K562 (cell line): ENCODE measurements around the gene TMEM203. TPM values are rescaled to one million over a fixed set of nuclear protein-coding genes. Genes with fewer than 3 reads are reported as not detected.

ENCODE experiments used
- ATAC-seq: fragments of 200-7000 bp; cut with Tn5 transposase; 3 replicates; pipeline ENCODE4 v1.9.1; 2020; ENCODE audit warnings: moderate library complexity
- BruUV-seq: library from RNA; stranded (reverse); fragments of 400-500 nt; replicated peaks from 2 replicates; lab custom pipeline; 2021; lab: Mats Ljungman, UMichigan
- CTCF ChIA-PET: fragments of 300-600 bp; formaldehyde crosslinking; extraction: SDS; loops from one replicate; lab custom pipeline; 2021; ENCODE audit warnings: low intra/inter-chr PET ratio; lab: Yijun Ruan, JAX
- POLR2A ChIA-PET: fragments of 300-600, 350-650 bp; sonication (Branson Sonifier 250); formaldehyde crosslinking; extraction: SDS; loops from one replicate; lab custom pipeline; 2021; ENCODE audit warnings: antibody characterized with exemption, inconsistent platforms; lab: Yijun Ruan, JAX
- DNase-seq, 4 experiments: peaks; one replicate each; pipeline versions ENCODE4 v3.0.0 to v3.0.0-alpha.2; 2011 to 2018; ENCODE audit warnings: low spot score in 3 of 4, mixed read lengths in 3 of 4; ENCODE audit errors: extremely low read depth in 1 of 4
- FAIRE-seq: peaks from 2 replicates; lab custom pipeline; 2011; peaks lifted over from hg19 to GRCh38; lab: Jason Lieb, UNC
- H2AFZ ChIP-seq: 2 replicates; pipeline ENCODE4 v1.6.0; 2011; ENCODE audit warnings: low read depth, low read length, control low read depth, inconsistent platforms
- H3K27ac ChIP-seq: fragments of 200-600 bp; 3 replicates; pipeline ENCODE4 v1.8.0; 2011; ENCODE audit warnings: low read depth, mild to moderate bottlenecking, control low read depth, inconsistent platforms, low read length, moderate library complexity, mixed read lengths; ENCODE audit errors: extremely low read depth
- H3K27me3 ChIP-seq, 2 experiments: fragments of 300-600 bp in 1 of 2; 2 replicates in 1 of 2; 3 replicates in 1 of 2; pipeline versions ENCODE4 v1.6.0 to v1.8.0; 2011; ENCODE audit warnings: inconsistent platforms in 2 of 2, low read length in 2 of 2, mild to moderate bottlenecking in 1 of 2, mixed read lengths in 1 of 2, moderate library complexity in 1 of 2; ENCODE audit not compliant: control insufficient read depth in 2 of 2, insufficient read depth in 2 of 2
- H3K36me3 ChIP-seq: fragments of 300-600 bp; 3 replicates; pipeline ENCODE4 v1.8.0; 2011; ENCODE audit warnings: mild to moderate bottlenecking, low read length, inconsistent platforms; ENCODE audit not compliant: control insufficient read depth, insufficient read depth
- H3K4me1 ChIP-seq, 2 experiments: fragments of 200-600 bp in 1 of 2; replicated peaks in 1 of 2; 2 replicates in 1 of 2; 3 replicates in 1 of 2; pipeline versions ENCODE4 v1.5.1 to v1.8.0; 2011; ENCODE audit warnings: inconsistent platforms in 2 of 2, low read length in 2 of 2, mild to moderate bottlenecking in 1 of 2, mixed read lengths in 1 of 2, moderate library complexity in 1 of 2; ENCODE audit not compliant: control insufficient read depth in 2 of 2, insufficient read depth in 2 of 2
- H3K4me2 ChIP-seq: 2 replicates; pipeline ENCODE4 v1.6.1; 2011; ENCODE audit warnings: low read length, control low read depth, inconsistent platforms, mixed read lengths; ENCODE audit not compliant: insufficient read depth
- H3K4me3 ChIP-seq: fragments of 200-600 bp; sonication (generic), shearing (Covaris generic); 2 replicates; pipeline ENCODE4 v1.5.1; 2016; ENCODE audit warnings: control low read depth, inconsistent platforms
- H3K79me2 ChIP-seq: fragments of 200-600 bp; 3 replicates; pipeline ENCODE4 v1.8.0; 2011; ENCODE audit warnings: low read length, inconsistent platforms; ENCODE audit not compliant: control insufficient read depth, insufficient read depth
- H3K9ac ChIP-seq, 2 experiments: 2 replicates each; pipeline versions ENCODE4 v1.6.0 to v1.6.1; 2011; ENCODE audit warnings: low read depth in 2 of 2, low read length in 2 of 2, control low read depth in 1 of 2, inconsistent platforms in 1 of 2, mild to moderate bottlenecking in 1 of 2, mixed read lengths in 1 of 2; ENCODE audit not compliant: insufficient read depth in 1 of 2
- H3K9me1 ChIP-seq: one replicate; pipeline ENCODE4 v1.6.0; 2011; ENCODE audit warnings: inconsistent platforms, mild to moderate bottlenecking, low read length, moderate library complexity; ENCODE audit not compliant: control insufficient read depth, insufficient read depth
- H3K9me3 ChIP-seq: replicated peaks from 2 replicates; pipeline ENCODE4 v1.5.1; 2011; ENCODE audit warnings: low read depth, low read length, inconsistent platforms; ENCODE audit not compliant: control insufficient read depth, insufficient read depth
- H4K20me1 ChIP-seq: replicated peaks from 2 replicates; pipeline ENCODE4 v1.6.1; 2011; ENCODE audit warnings: low read length, inconsistent platforms, mixed read lengths; ENCODE audit not compliant: control insufficient read depth, insufficient read depth
- BRF2 ChIP-seq: IDR thresholded peaks from 3 replicates; pipeline ENCODE4 v1.6.1; 2011; ENCODE audit warnings: borderline replicate concordance, mild to moderate bottlenecking; ENCODE audit not compliant: insufficient read length, insufficient read depth
- WGBS: fragments of 100-300 bp; shearing (Covaris generic); methylation state at CpG from one replicate; pipeline ENCODE4 v1.1.6; 2016; ENCODE audit warnings: low coverage, mixed read lengths; ENCODE audit not compliant: insufficient coverage; ENCODE audit errors: missing lambda C conversion rate; 5-methylcytosine and 5-hydroxymethylcytosine counted together
- in situ Hi-C: fragments of 300-500 bp; cut with MboI; formaldehyde crosslinking; loops from 4 replicates; pipeline ENCODE4 v1.15.0; 2018; ENCODE audit warnings: inconsistent platforms, mixed read lengths
- intact Hi-C: fragments of 100-400 bp; cut with micrococcal nuclease; formaldehyde crosslinking; loops from 2 replicates; pipeline ENCODE4 v1.14.2; 2022
- polyA plus RNA-seq, 8 experiments: library from polyadenylated mRNA; depleted of rRNA in 4 of 8; stranded (reverse) in 5 of 8; unstranded in 3 of 8; fragments of >200 nt; fragmentation: Nextera tagmentation in 2 of 8; fragmentation: Illumina TruSeq in 1 of 8; extraction: Ambion mirVana in 2 of 8; extraction: Trizol in 1 of 8; gene quantifications; 2 replicates each; pipeline versions ENCODE4 v1.2.1 to v1.2.3, GENCODE V29; 2011 to 2014; ENCODE audit warnings: inconsistent platforms in 1 of 8, missing spikeins in 1 of 8
- total RNA-seq, 7 experiments: library from RNA; depleted of rRNA in 6 of 7; stranded (reverse); fragments of >200 nt in 6 of 7; fragmentation: Illumina TruSeq in 2 of 7; extraction: Trizol in 2 of 7; gene quantifications; 2 replicates each; pipeline versions ENCODE4 v1.2.1 to v1.2.3, GENCODE V29; 2011 to 2021; ENCODE audit warnings: low replicate concordance in 1 of 7
- TF ChIP-seq, protein P1 (sequence below), 3 experiments: IDR thresholded peaks in 2 of 3; conservative IDR thresholded peaks in 1 of 3; 2 replicates each; pipeline ENCODE4 v1.5.1; 2011 to 2012; ENCODE audit warnings: low read length in 3 of 3, mild to moderate bottlenecking in 3 of 3, control low read depth in 2 of 3, improper control_type of control experiment in 1 of 3, inconsistent platforms in 1 of 3, low read depth in 1 of 3, mixed read lengths in 1 of 3, moderate library complexity in 1 of 3; ENCODE audit not compliant: insufficient read depth in 2 of 3

The TMEM203 gene
- total and polyA plus RNA-seq, 9 of the 15 experiments (the other 6 are each of a cell fraction or from before 2014, with no cell fraction given) = 8.8 to 59.5 (median 37.6) TPM

DNA sequence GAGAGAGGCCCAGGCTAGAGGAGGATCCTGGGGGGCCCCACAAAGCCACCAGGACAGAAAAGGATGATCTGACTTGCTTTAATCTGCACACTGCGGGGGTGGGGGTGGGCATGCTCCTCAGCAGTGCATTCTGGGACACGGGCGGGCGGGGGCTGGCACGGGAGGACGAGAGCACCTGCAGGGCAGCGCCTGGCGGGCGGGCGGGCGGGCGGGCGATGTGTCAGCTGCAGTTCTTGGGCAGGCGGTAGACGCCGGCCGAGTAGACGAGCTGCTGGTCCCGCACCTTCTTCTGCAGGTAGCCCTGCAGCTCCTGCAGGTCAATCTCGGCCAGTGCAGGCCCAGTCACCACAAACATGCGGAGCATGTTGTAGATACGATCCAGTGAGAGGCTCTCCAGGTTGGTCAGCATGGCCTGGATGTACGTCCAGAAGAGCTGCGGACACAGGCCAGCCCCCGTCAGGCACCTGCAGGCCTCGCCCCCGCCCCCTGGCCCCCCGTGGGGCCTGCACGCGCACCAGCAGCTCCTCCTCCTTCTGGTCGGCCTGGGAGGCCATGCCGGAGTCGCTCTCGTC, 30.6 kb downstream of the TMEM203 start:
- intact Hi-C loops (no loop called here), in situ Hi-C loops (no loop called here)
- H3K9me1 ChIP-seq = no peaks in the 10 kb centered on the region
- 55% methylated on average over 19 of the region's 34 CpGs for WGBS
- peaks cover 3 to 84% of the 10 kb centered on the region in 2 experiments; a peak in 3 of 5 replicates for H3K4me1 ChIP-seq
- H3K4me2 ChIP-seq = no peak overlapping the region
- DNase-seq = peak in 2 of 4 experiments; percentile 30 to 38
- POLR2A ChIA-PET = interaction anchor here (0.7 to 1.8 kb wide), 2 partner anchors 17 to 18 kb away, joined by 5 to 7 read pairs; no protein-coding TSS in a partner anchor
- H4K20me1 ChIP-seq = 0 out of 2 replicates have a peak, but pooled peaks cover 5% of the 10 kb centered on the region
- H3K9ac ChIP-seq = peak overlapping the region in 1 of 2 experiments; percentile 64; a peak in 1 of 4 replicates
- no peak for TF ChIP-seq BRF2
- TF ChIP-seq, protein P1, sequence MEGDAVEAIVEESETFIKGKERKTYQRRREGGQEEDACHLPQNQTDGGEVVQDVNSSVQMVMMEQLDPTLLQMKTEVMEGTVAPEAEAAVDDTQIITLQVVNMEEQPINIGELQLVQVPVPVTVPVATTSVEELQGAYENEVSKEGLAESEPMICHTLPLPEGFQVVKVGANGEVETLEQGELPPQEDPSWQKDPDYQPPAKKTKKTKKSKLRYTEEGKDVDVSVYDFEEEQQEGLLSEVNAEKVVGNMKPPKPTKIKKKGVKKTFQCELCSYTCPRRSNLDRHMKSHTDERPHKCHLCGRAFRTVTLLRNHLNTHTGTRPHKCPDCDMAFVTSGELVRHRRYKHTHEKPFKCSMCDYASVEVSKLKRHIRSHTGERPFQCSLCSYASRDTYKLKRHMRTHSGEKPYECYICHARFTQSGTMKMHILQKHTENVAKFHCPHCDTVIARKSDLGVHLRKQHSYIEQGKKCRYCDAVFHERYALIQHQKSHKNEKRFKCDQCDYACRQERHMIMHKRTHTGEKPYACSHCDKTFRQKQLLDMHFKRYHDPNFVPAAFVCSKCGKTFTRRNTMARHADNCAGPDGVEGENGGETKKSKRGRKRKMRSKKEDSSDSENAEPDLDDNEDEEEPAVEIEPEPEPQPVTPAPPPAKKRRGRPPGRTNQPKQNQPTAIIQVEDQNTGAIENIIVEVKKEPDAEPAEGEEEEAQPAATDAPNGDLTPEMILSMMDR (IDR thresholded peaks at IDR 0.05 in 2 of 3, conservative IDR thresholded peaks at IDR 0.05 in 1 of 3; ENCODE audit: insufficient read depth in 2 of 3, low read depth in 1 of 3, low read length in 3 of 3) = peak in 1 of 3 experiments; percentile 6; a peak in 1 of 6 replicates
- H3K27ac ChIP-seq = no peak overlapping the region
- CTCF ChIA-PET = no interaction called here
- H3K9me3 ChIP-seq = no peaks in the 10 kb centered on the region
- no peak overlapping the region for H2AFZ ChIP-seq
- ATAC-seq = peak; percentile 23; the same call in 2 of the 3 replicates
- no peak overlapping the region for H3K4me3 ChIP-seq
- peaks cover 0 to 13% of the 10 kb centered on the region in 2 experiments; a peak in 3 of 5 replicates for H3K27me3 ChIP-seq
- H3K79me2 ChIP-seq = no peaks in the 10 kb centered on the region
- no TSS peak for BruUV-seq
- peaks cover 14% of the 10 kb centered on the region; the same call in 1 of the 3 replicates for H3K36me3 ChIP-seq
- no peak for FAIRE-seq
